ENCODE measurements around the gene CD72.

CD72 gene, protein sequence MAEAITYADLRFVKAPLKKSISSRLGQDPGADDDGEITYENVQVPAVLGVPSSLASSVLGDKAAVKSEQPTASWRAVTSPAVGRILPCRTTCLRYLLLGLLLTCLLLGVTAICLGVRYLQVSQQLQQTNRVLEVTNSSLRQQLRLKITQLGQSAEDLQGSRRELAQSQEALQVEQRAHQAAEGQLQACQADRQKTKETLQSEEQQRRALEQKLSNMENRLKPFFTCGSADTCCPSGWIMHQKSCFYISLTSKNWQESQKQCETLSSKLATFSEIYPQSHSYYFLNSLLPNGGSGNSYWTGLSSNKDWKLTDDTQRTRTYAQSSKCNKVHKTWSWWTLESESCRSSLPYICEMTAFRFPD

DNA sequence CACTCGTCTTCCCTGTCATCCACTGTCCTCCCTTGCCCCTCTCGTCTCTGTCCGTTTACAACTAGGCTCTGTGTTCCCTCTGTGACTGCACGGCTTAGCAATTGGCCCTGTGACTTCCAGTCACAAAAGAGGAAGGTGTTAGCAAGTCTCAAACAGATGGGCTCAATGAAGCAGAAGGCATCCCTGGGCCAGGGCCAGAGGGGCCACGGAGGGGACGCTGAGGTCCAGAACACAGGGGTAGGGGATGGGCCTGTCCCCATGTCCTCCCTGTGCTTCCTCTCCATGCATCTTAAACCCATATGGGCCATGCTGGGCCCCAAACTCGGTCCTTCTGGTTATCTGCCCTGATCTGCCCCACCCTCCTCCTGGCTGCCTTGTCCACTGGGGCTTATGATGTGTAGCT is at the start of gene CD72:
TSS of gene CD72 (minus strand) at position 89 of the 403 bp plus-strand sequence. CDS start 110 bp downstream, outside the sequence.
- no peak for DNase-seq (ENCODE audit: low read depth)

DNA sequence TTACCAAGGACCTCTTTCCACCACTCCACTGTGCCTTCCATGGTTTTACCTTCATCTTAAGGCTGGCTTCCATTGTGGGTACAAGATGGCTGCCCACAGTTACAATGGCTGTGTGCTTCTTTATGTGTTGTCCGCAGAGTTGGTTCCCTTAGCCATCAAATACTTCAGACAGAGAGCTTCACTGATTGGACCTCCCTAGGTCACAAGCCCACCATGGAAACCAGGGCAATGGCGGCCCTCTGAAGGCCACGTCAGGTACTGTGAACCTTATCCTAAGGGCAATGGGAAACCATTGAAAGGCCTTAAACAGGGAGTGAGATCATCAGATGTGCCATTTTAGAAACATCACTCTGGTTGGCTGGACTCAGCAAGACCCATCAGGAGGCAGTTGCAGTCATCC is 49.7 kb upstream of the CD72 start:
- DNase-seq (ENCODE audit: low read depth) = no peak

DNA sequence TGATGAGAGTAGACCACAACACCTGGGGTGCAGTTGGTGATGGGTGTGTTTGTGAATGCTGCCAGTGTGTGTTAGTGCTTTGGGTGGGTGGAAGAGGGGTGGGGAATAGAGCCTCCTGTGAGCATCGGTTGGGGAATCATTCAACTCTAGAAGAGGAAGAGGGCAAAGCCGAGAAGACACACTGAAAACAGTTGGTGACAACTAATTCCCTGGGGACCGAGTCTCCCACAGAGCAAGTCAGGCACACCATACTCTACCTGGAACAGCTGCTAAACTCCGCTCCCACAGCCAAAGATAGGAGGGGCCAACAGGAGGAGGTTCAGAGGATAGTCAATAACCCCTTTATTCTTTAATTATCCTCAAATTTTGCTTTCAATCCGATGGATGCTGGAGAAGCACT is 48.3 kb upstream of the CD72 start:
- no peak for DNase-seq (ENCODE audit: low read depth)

DNA sequence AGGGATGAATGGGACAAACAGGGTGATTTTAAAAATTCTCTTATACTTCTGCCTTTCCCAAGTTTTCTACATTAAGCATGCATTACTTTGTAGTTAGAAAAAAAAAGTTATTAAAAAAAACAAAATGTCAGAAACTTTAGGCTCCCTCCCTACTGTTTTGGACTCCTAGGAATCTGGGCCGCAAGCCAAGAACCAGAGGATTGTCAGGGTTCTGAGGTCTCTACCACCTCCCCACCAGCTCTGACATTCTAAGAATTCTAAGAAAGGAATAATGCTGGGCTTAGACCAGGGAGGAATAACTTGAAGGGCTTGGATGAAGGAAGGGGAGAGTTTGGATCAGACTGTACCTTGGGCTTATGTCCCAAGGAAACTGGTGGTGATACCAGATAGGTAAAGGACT is 47.8 kb upstream of the CD72 start:
- no peak for DNase-seq (ENCODE audit: low read depth)

DNA sequence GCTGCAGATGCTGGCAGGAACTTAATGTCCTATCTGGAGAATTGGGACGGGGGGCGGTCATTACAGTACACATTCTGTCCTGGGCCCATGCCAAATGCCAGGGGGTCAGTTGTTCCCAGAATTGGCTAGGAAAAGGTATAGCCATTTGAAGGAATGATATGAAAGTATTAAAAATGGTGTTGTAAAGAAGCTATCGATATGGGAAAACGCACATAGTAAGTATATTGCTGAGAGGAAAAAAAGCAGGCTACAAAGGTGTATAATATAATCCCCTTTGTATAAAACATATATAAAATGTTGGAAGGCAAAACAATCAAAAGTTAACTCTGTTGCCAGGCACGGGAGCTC is 47.2 kb upstream of the CD72 start:
- no peak for DNase-seq (ENCODE audit: low read depth)

DNA sequence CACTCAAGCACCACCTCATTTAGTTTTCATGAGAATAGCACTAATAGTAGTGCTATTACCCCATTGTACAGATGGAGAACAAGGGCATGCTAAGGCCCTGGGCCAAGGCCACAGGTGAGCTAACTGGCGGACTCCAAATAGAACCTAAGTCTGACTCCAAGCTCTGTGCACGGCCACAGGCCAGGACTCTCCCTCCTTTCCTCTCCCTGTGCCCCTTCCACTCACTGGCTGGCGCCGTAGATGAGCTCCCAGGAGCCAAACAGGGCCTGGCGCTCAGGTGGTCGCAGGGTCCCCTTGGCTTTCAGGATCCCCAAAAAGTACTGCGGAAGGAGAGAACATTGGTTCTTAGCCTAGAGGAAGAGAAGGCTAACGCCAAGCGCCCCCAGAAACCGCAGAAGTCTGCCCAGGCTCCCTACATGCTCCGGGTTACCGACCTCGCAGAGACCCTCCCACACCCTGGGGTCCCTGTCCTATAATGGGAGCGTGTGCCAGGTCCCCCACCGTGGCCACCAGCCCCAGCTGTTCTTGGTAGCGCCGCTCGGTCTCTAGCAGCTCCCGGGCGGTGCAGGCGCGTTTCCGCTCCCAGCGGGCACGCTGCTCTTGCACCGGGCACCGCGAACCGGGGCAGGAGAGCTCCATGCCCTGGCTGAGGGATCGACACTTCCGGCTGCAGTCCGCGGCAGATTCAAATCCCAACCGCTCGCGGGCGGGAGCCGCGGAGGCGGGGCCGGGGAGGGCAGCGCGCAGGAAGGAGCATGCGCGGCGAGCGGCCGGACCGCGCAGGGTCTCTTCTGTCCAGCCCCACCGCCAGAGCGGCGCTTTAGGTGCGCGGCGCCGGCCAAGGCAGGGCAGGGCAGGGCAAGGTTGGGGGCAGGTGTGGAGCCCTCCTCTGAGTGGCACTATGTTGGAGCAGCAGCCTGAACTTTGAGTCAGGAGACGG is 46.6 kb upstream of the CD72 start, which contains the start of gene ARHGEF39:
TSS of gene ARHGEF39 (minus strand) at position 665 of the 940 bp plus-strand sequence. CDS start at position 639, 26 bp downstream.
- DNase-seq (ENCODE audit: low read depth) = peak; percentile 56

DNA sequence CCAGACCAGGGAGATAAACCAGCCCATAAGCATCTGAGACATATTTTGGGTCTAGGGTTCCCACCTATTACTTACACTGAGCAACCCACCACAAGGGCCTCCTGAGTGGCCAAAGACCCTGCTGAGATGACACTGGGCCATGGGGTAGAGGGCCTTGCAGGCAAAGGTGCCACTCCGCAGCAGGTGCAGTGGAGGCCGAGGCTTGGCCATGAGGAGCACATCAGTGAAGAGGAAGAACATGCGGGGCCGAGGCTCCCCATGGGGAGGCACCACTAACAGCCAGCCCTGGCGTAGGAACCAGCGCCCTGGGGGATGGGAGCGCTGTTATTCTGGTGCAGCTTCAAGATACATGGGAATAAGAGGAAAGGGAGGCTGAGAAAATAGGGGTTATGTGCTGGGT is 44.2 kb upstream of the CD72 start:
- no peak for DNase-seq (ENCODE audit: low read depth)

DNA sequence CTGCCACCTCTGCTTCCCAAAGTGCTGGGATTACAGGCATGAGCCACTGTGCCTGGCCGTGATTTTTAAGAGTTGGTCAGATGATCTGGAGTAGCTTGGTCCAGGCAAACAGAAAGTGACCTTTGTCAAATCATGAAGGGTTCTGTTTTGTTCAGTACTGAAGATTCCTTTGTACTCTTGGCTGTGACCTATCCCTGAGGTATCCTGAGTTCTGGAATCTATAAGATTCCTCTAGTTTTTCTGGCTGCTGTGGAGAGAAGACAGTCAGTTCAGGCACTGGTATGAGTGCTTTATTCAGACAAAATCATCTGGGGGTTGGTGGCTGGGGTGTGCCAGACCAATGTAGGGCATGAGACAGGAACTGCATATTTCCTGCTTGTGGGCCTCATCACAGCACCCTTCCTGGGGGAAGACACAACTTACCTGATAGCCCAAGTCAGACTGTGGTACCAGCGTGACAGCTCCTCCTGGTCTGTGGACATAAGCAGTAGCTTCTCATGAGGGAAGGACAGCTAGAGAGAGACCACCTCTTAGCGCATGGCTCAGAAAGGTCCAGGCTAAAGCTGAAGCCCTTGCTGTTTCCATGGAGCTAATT is 43.6 kb upstream of the CD72 start:
- DNase-seq (ENCODE audit: low read depth) = no peak

DNA sequence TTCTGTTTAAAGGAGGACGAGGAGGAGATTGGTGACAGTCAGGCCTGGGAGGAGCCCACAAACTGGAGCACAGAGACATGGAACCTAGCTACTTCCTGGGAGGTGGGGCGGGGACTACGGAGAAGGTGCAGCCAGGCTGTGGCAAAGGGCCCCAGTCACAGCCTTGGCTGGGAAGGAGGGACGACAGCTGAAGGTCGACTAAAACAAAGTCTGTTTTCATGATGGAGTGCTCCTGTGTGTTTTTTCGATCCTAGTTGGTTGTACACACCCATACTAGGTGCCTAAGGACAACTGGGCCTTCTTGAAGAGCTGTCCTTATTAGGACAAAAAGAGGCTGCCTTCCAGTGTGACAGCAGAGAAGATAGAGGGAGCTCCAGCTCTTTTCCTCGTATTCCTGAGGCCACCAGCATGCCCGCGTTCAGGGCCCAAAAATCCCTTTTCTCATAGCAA is 42.8 kb upstream of the CD72 start:
- DNase-seq (ENCODE audit: low read depth) = no peak

DNA sequence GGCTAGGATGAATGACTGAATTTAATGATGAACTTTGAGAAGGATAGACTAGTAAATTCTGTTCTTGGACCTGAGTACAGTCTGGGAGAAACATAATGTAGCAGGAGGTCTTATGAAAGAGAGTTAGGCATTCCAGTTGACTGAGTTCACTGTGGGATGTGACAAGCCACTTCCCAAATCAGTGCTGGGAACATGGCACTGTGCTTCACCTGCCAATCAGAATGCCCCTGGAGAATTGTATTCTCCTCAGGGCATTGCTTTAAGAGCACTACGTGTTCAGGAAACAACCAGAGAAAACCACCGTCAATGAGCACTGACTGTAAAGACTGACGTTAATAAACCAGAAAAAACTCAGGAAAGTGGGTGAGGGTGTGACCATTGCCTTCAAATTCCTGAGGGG is 41.1 kb upstream of the CD72 start:
- DNase-seq (ENCODE audit: low read depth) = no peak

DNA sequence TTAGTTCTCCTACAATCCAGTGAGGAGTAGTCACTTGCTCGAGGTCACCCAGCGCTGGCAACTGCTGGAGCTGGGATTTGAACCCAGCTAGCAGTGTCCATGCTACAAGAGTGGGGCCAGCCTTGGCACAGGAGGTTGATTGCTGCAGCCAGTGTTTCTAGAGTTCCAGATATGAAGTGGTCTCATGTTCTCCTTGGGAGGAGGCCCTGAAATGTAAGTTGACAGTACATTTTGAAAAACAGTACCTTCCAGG is 40.7 kb upstream of the CD72 start:
- no peak for DNase-seq (ENCODE audit: low read depth)

DNA sequence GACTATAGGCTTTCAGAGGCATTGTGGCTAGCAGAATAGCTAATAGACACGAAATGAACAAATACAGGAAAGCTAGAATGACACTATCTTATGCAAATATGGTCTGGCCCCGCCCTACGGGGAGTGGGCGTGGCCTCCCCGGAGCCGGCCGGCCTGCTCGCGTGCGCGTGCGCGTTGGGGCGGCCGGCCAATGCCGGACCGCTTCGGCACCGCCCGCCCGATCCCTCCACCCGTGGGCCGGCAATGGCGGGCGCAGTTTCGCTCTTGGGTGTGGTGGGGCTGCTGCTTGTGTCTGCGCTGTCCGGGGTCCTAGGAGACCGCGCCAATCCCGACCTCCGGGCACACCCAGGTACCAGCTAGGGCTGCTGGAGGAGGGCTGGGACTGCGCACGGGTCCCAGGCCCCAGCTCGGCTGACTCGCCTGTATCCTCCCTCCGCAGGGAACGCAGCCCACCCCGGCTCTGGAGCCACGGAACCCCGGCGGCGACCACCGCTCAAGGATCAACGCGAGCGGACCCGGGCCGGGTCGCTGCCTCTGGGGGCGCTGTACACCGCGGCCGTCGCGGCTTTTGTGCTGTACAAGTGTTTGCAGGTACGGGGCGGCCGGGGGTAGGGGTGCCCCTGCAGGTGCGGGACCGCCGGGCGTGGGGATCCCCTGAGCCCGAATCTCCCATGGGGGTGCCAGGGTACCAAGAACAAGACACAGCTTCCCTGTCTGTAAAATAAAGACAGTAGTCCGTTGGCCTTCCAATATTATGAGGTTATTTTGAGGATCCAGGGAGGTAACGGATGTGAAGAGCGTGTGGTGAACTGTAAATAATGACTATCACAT is 40.1 kb upstream of the CD72 start, which contains the start of gene CCDC107:
TSS of gene CCDC107 (plus strand) at position 156 of the 831 bp plus-strand sequence. CDS start at position 244, 88 bp downstream.
- peak; percentile 77 for DNase-seq (ENCODE audit: low read depth)

DNA sequence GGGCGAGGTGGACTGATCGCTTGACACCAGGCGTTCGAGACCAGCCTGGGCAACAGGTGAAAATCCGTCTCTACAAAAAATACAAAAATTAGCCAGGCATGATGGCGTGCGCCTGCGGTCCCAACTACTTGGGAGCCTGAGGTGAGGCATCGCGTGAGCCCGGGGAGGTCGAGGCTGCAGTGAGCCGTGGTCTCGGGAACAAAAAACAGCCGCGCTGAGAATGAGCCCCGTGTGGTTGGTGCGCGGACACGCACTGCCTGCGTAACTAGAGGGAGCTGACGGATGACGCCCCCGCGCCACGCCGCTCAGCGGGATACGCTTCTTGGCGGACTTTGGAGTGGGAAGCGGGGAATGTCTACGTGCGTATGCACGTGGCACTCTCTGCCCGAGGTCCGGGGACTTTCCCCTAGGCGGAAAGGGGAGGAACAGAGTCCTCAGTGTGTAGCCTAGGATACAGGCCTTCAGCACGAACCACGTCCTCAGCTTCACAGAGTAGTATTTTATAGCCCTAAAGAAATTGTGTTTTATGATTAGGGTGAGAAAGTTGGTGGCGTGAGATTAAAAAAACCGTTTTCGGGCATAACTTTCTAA is 39.4 kb upstream of the CD72 start, which contains the start of gene RMRP:
TSS of gene RMRP (minus strand) at position 474 of the 591 bp plus-strand sequence.
- DNase-seq (ENCODE audit: low read depth) = peak; percentile 68

DNA sequence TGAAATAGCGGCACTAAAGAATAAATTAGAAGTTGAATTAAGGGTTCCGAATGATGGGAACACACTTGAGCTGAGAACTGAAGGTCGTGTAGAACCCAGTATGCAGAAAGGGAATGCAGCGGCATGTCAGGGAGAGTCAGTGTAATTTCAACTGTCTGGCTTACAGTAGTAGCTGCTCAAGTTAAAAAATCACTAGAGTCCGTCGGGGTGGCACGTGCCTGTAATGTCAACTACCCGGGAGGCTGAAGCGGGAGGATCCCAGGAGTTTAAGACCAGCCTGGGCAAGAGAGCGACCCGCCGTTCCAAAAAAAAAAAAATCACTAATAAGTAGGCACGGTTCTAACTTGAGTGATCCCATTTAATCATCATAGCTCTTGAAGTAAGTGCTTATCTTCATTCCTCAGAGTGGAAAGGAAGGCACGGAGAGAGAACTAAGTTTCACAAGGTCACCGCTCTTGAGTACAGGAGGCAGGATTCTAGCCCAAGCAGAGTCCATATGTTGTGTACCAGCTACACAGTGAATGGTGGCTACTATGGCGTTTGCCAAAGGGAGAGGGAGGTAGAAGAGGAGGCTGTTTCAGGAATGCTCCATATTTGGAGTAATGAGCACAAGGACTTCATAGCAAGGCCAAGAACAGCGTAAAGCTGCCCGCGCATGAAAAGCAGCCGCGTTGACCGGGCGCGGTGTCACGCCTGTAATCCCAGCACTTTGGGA is 38.8 kb upstream of the CD72 start:
- DNase-seq (ENCODE audit: low read depth) = no peak

DNA sequence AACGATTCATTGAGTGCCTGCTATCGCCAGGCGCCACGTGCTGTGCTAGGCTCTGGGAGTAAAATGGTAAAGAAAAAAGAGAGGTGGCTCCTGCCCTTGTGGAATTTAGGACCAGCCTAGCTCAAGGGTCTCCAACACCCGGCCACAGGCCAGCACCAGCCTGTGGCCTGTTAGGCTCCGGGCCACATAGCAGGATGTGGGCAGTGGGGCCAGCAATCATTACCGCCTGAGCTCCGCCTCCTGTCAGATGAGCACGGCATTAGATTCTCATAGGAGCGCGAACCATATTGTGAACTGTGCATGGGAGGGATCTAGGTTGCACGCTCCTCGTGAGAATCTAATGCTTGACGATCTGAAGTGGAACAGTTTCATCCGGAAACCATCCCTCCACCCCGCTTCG is 38.1 kb upstream of the CD72 start:
- no peak for DNase-seq (ENCODE audit: low read depth)

DNA sequence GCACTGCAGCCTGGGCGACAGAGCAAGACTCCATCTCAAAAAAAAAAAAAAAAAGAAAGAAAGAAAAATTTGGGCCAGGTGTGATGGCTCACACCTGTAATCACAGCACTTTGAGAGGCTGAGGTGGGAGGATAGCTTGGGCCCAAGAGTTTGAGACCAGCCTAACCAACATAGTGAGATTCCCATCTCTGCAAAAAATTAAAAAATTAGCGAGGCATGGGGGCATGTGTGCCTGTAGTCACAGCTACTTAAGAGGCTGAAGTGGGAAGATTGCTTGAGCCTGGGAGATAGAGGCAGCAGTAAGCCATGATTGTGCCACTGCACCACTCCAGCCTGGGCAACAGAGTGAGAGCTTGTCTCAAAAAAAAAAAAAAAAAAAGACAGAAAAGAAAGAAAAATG is 35.4 kb upstream of the CD72 start:
- DNase-seq (ENCODE audit: low read depth) = no peak

DNA sequence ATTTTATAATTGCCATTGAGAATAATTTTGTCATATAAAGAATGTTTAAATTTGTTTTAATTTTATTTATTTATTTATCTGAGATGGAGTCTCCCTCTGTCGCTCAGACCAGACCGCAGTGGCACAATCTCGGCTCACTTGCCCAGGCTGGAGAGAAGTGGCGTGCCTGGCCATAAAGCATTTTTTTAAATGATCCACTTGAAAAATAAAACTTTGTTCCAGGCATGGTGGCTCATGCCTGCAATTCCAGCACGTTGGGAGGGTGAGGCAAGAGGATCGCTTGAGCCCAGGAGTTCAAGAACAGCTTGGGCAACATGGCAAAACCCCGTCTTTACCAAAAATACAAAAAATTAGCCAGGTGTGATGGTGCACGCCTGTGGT is 34.6 kb upstream of the CD72 start:
- DNase-seq (ENCODE audit: low read depth) = no peak

DNA sequence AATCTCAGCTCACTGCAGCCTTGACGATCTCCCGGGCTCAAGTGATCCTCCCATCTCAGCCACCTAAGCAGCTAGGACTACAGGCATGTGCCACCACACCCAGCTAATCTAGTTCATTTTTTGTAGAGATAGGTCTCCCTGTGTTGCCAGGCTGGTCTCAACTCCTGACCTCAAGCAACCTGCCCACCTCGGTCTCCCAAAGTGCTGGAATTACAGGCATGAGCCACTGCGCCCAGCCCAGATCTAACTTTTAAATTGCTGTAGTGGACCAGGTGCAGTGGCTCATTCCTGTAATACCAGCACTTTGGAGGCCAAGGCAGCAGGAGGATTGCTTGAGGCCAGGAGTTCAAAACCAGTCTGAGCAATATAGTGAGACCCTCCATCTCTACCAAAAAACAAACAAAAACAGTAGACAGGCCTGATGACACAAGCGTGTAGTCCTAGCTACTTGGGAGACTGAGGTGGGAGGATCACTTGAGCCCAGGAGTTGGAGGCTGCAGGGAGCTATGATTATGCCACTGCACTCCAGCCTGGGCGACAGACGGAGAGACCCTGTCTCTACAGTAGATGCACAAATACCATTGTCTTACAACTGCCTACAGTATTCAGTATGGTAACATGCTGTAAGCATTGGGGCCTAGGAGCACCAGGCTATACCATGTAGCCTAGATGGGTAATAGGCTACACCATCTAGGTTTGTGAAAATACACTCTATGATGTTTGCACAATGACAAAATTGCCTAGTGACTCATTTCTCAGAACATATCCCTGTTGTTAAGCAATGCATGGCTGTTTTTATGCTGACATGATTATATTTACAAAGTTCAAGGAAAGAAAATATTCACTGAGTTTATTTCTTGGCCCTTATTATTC is 34.0 kb upstream of the CD72 start:
- no peak for DNase-seq (ENCODE audit: low read depth)

DNA sequence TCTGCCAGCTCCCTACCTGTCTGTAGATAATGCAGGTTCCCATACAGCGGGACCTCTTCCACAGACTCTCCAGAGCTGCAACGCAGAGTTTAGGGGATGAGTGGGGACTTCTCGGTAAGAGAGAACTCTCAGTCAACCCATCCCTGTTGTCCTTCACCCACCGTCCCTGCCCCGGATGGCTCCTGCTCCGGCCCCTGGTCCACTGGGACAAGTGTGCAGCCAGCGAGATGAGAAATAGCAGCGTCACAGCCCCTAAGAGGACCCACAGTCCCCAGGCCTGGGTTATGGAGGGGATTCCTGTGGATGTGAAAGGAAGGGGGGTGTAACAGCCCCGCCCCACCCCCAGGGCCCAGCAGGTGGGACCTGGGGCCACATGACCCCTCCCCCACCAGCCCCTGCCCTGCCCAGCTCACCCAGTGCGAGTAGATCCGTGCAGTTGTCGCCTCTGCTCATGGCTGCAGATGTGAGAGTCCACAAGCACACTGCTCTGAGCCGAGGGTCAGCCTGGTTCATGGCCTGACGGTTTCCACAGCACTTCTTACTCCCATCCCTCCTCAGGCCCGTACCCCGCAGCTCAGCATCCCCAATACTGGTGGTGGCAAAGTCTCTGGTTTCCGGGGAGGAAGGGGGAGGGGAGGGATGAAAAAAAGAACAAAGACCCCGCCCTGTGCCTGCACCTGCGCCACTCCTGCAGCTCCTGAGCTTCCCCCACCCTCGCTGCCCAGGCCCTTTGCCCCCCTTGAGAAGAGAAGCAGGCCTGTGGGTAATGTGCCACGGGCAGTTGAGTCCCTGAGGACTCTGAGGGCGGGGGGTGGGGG is 32.3 kb upstream of the CD72 start, which contains the start of gene SIT1:
TSS of gene SIT1 (minus strand) at position 591 of the 818 bp plus-strand sequence. CDS start at position 513, 78 bp downstream.
- DNase-seq (ENCODE audit: low read depth) = no peak

All from activated T-helper 1 cell treated with Interleukin-2 at 50 U/mL for 16 hours (primary cell).